ENCODE measurements around the gene SPIN3.
A peak's percentile ranks its signal among the peaks of the same experiment; 100 is the strongest.
"Not testable (repeated sequence)": the region's sequence is repeated elsewhere in the genome, so short reads cannot be mapped to it uniquely, and the experiment has no call there.

The SPIN3 gene

GRCh38 chrX:56995271-56995994, at the start of gene SPIN3:
Gene SPIN3, minus strand, starts transcription at chrX:56995541. Its CDS starts 594 bp downstream, at chrX:56994947.
- DNase-seq: peak; percentile 34

- no peak for DNase-seq
These were observed 48.9 kb upstream of the SPIN3 start for GRCh38 chrX:57044245-57044644.

DNA sequence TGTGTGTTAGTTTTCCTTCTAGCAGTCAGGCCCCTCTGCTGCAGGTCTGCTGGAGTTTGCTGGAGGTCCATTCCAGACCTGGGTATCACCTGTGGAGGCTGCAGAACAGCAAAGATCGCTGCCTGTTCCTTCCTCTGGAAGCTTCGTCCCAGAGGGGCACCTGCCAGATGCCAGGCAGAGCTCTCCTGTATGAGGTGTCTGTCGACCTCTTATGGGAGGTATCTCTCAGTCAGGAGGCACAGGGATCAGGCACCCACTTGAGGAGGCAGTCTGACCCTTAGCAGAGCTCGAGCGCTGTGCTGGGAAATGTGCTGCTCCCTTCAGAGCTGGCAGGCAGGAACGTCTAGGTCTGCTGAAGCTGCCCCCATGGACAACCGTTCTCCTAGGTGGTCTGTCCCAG, 41.9 kb upstream of the SPIN3 start:
- not testable (repeated sequence) for DNase-seq

- no peak for DNase-seq
These were observed 718 bp downstream of the SPIN3 start for GRCh38 chrX:56994375-56995270.

DNA sequence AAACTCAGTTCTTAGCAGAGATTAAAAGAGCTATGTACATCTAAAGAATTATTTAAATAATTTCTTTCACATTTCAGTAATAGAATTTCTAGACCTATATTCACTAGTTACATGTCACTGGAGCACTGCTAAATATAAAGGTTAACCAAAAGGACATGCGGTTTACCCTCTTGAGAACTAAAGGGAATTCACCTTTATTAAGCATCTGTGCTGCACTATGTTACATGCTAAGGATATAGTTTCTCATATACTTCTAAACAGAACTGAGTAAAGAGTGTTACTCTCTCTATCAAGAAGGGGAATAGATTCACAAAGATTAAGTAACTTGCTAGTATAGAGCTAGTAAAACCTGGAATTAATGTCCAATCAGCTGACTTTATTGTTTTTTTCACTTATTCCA, 7.6 kb downstream of the SPIN3 start:
- no peak for DNase-seq

DNA sequence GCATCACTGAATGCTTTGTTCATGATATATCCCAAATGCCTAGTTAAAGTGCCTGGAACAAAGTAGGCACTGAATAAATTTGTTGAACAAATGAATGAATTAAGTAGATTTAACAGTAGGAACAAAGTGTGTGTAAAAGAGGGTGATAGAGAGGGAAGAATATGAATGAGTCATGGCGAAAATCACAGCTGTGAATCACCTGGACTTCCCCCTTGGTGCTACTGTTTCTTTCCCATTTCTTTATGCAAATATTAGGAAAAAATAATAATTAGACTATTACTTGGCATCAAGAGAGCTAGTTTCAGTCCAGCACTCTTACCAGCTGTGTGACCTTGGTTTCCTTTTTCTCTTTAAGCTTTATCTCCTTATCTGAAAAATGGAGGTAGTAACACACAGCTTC, 9.2 kb downstream of the SPIN3 start:
- no peak for DNase-seq

DNA sequence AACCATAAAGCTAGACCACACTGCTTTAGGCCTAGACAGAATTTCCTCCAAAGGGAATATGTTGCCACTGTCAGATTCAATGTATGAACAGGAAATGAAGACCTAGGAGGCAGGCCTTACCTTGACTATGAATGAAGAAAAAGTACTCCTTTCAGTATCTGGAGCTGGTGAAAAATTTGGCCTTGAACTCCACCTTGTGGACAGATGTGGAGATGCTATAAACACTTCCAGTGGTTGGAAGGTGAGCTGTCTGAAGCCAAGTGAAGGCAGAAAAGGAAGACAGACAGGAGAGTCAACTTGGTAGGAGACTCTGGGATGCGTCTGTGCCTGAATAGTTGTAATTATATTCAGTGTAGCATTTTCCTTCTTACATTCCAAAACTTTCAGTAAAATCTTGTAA, 17.2 kb downstream of the SPIN3 start:
- peak; percentile 26 for DNase-seq

GRCh38 chrX:56975611-56976010, 19.7 kb downstream of the SPIN3 start:
- no peak for DNase-seq

DNA sequence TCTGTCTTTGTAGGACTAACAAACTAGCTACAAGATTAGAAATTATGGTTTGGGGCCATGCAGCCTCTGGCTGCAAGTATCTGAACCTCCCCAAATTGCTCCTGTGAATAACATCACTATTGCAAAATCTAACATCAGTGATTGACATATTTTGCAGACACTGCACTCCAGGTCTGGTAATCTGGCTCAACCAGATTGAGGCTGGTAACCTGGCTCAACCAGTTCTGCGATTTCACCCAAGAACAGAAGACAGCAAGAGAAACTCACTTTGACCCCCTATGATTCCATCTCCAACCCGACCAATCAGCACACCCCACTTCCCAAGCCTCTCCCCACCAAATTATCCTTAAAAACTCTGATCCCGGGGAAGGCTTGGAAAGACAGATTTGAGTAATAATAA, 20.9 kb downstream of the SPIN3 start:
- DNase-seq: no peak

GRCh38 chrX:56969559-56969958, 25.8 kb downstream of the SPIN3 start:
- no peak for DNase-seq

DNA sequence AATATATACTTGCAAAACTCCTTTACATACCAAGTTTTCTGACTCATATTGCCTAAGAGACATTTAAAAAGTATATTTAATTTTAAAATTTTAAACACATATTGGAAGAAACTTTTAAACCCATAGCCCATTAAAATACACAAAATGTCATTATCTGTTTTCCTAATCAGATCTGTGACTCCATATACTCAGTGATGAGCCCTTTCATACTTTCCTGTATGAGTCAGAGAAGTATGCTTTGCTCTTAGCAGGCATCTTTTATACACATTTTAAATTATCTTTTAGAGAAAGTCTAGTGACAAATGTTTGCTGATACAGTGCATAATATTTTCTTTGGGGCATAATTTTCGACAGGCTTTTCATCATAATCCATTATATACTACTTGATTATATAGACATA, 26.4 kb downstream of the SPIN3 start:
- DNase-seq: no peak

- DNase-seq: no peak
These were observed 32.0 kb downstream of the SPIN3 start for GRCh38 chrX:56963377-56963776.

DNA sequence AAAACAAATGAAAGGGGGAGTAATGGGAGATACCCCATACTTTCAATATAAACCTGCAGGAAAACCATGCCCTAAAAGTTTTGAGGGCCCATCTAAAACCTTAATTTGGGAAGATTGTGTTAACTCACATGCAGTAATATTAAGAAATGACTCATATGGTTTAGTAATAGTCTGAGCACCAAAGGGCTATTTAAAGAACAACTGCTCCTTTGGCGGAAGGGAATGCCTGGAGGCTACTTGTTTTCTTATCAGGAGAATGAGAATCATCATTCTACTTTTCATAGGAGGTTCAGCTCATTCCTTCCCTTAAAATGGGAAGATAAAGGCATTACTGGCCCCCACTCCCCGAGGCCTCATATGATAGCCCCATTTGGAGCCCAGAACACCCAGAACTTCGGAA, 47.6 kb downstream of the SPIN3 start:
- no peak for DNase-seq

GRCh38 chrX:56946201-56946600, 49.1 kb downstream of the SPIN3 start:
- not testable (repeated sequence) for DNase-seq

DNA sequence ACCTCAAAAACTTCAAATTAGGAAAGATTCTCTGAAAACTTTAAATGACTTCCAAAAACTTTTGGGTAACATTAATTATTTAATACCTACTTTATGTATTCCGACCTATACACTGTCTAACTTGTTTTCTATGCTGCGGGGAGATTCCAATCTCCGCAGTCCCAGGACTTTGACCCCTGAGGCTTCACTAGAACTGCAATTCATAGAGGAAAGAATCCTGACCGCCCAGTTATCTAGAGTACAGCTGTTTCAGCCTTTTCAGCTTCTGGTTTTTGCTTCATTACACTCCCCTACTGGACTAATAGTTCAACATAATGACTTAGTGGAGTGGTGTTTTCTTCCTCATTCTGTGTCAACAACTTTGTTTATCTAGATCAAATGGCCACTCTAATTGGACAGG, 50.1 kb downstream of the SPIN3 start:
- DNase-seq: not testable (repeated sequence)

- no peak for DNase-seq
These were observed 52.1 kb downstream of the SPIN3 start for GRCh38 chrX:56943264-56943663.
